Measurements from ENCODE around the gene FAM117B. TPM values are rescaled to one million over a fixed set of nuclear protein-coding genes. Genes with fewer than 3 reads are reported as not detected.
"Not testable (repeated sequence)": the region's sequence is repeated elsewhere in the genome, so short reads cannot be mapped to it uniquely, and the experiment has no call there.

Gene FAM117B
- total RNA-seq, 1 donor from 2014 or later: 21.4 TPM

- H3K27me3 Mint-ChIP-seq: no peaks in the 10 kb centered on the region
- TF ChIP-seq CTCF (conservative IDR thresholded peaks at IDR 0.05): no peak
Measured at GRCh38 chr2:202657876-202658275, 23.1 kb downstream of the FAM117B start.

GRCh38 chr2:202660796-202661195 is 26.0 kb downstream of the FAM117B start:
- Mint-ChIP-seq H3K9me3 (peaks cover 6% of the 10 kb centered on the region), H3K27me3 (no peaks in the 10 kb centered on the region), H3K4me3 (no peak overlapping the region), H3K4me1 (ENCODE audit: unreplicated experiment) (peaks cover 14% of the 10 kb centered on the region), H3K36me3 (peaks cover 7% of the 10 kb centered on the region), H3K27ac (no peak overlapping the region)
- no peak for TF ChIP-seq CTCF (conservative IDR thresholded peaks at IDR 0.05)
- no peak for DNase-seq (ENCODE audit: extremely low spot score, unreplicated experiment)

More at GRCh38 chr2:202657876-202658275, 23.1 kb downstream of the FAM117B start:
- H3K36me3 Mint-ChIP-seq: peaks cover 7% of the 10 kb centered on the region
- no peak overlapping the region for H3K27ac Mint-ChIP-seq
- H3K4me3 Mint-ChIP-seq: no peak overlapping the region
- peaks cover 6% of the 10 kb centered on the region for H3K9me3 Mint-ChIP-seq
- H3K4me1 Mint-ChIP-seq (ENCODE audit: unreplicated experiment): peaks cover 17% of the 10 kb centered on the region
- no peak for DNase-seq (ENCODE audit: extremely low spot score, unreplicated experiment)

- no peak for TF ChIP-seq CTCF (conservative IDR thresholded peaks at IDR 0.05)
- H3K27me3 Mint-ChIP-seq: no peaks in the 10 kb centered on the region
- peaks cover 10% of the 10 kb centered on the region for H3K36me3 Mint-ChIP-seq
- H3K27ac Mint-ChIP-seq: no peak overlapping the region
- no peak for DNase-seq (ENCODE audit: extremely low spot score, unreplicated experiment)
- H3K4me1 Mint-ChIP-seq (ENCODE audit: unreplicated experiment): peaks cover 12% of the 10 kb centered on the region
- H3K4me3 Mint-ChIP-seq: no peak overlapping the region
- peaks cover 5% of the 10 kb centered on the region for H3K9me3 Mint-ChIP-seq
Measured at GRCh38 chr2:202669841-202670240, 35.1 kb downstream of the FAM117B start.

GRCh38 chr2:202671317-202672035 is 36.7 kb downstream of the FAM117B start:
- Mint-ChIP-seq H3K27me3 (no peaks in the 10 kb centered on the region), H3K4me3 (no peak overlapping the region)

GRCh38 chr2:202675097-202675496 is 40.3 kb downstream of the FAM117B start:
- DNase-seq (ENCODE audit: extremely low spot score, unreplicated experiment); H3K4me3 Mint-ChIP-seq; H3K9me3 Mint-ChIP-seq; H3K4me1 Mint-ChIP-seq (ENCODE audit: unreplicated experiment); H3K27ac Mint-ChIP-seq; H3K27me3 Mint-ChIP-seq: not testable (repeated sequence)
- H3K36me3 Mint-ChIP-seq: peaks cover 22% of the 10 kb centered on the region

More at GRCh38 chr2:202671317-202672035, 36.7 kb downstream of the FAM117B start:
- TF ChIP-seq CTCF (conservative IDR thresholded peaks at IDR 0.05): no peak
- DNase-seq (ENCODE audit: extremely low spot score, unreplicated experiment): no peak
- Mint-ChIP-seq H3K36me3 (peaks cover 10% of the 10 kb centered on the region), H3K4me1 (ENCODE audit: unreplicated experiment) (peaks cover 7% of the 10 kb centered on the region), H3K9me3 (peaks cover 5% of the 10 kb centered on the region), H3K27ac (no peak overlapping the region)

GRCh38 chr2:202679980-202680379 is 45.2 kb downstream of the FAM117B start:
- H3K4me1 Mint-ChIP-seq (ENCODE audit: unreplicated experiment): no peaks in the 10 kb centered on the region
- no peak overlapping the region for H3K4me3 Mint-ChIP-seq
- TF ChIP-seq CTCF (conservative IDR thresholded peaks at IDR 0.05): no peak
- H3K27ac Mint-ChIP-seq: no peak overlapping the region
- H3K27me3 Mint-ChIP-seq: no peaks in the 10 kb centered on the region
- H3K9me3 Mint-ChIP-seq: peaks cover 16% of the 10 kb centered on the region
- peaks cover 29% of the 10 kb centered on the region for H3K36me3 Mint-ChIP-seq
- DNase-seq (ENCODE audit: extremely low spot score, unreplicated experiment): no peak

Data from type B pancreatic cell (in vitro differentiated cells).